WTC11 (cell line): ENCODE results near the gene CEBPZOS. TPM values are rescaled to one million over a fixed set of nuclear protein-coding genes. Genes with fewer than 3 reads are reported as not detected.
A peak's percentile ranks its signal among the peaks of the same experiment; 100 is the strongest.

Experiments used
- ATAC-seq: fragments of 200-7000 bp; cut with Tn5 transposase; 2 replicates; pipeline ENCODE4 v1.10.0; 2021; ENCODE audit warnings: mild to moderate bottlenecking, moderate library complexity
- CTCF ChIA-PET: fragments of 300-600 bp; sonication (Branson Sonifier 250); formaldehyde crosslinking; loops from one replicate; lab custom pipeline; 2021; ENCODE audit warnings: antibody characterized with exemption; lab: Charles Lee
- POLR2A ChIA-PET: fragments of 350-600 bp; sonication (Branson Sonifier 250); formaldehyde crosslinking; loops from one replicate; lab custom pipeline; 2021; ENCODE audit warnings: antibody characterized with exemption; lab: Charles Lee
- DNase-seq: peaks from one replicate; pipeline ENCODE4 v3.0.0; 2021; ENCODE audit warnings: low spot score
- H3K27ac Mint-ChIP-seq: 2 replicates; pipeline ENCODE4 v1.8.0; 2021; ENCODE audit warnings: mixed read lengths
- H3K27me3 Mint-ChIP-seq: 2 replicates; pipeline ENCODE4 v1.8.0; 2021; ENCODE audit warnings: low read depth, mild to moderate bottlenecking, moderate library complexity, mixed read lengths
- H3K36me3 Mint-ChIP-seq: 2 replicates; pipeline ENCODE4 v1.8.0; 2021; ENCODE audit warnings: mixed read lengths
- H3K4me1 Mint-ChIP-seq: 2 replicates; pipeline ENCODE4 v1.8.0; 2022; ENCODE audit warnings: mixed read lengths
- H3K4me3 Mint-ChIP-seq: 2 replicates; pipeline ENCODE4 v1.8.0; 2021; ENCODE audit warnings: mild to moderate bottlenecking, moderate library complexity, mixed read lengths
- H3K9me3 Mint-ChIP-seq: 2 replicates; pipeline ENCODE4 v1.8.0; 2021; ENCODE audit warnings: mixed read lengths
- AR ChIP-seq: fragments of 250-450 bp; sonication (Bioruptor Pico); IDR thresholded peaks from 2 replicates; pipeline ENCODE4 v1.9.0; 2021; ENCODE audit warnings: mild to moderate bottlenecking
- ATF1 ChIP-seq: sonication (generic); formaldehyde crosslinking; IDR thresholded peaks from 2 replicates; pipeline ENCODE4 v1.8.1; 2023; ENCODE audit warnings: mild to moderate bottlenecking, moderate library complexity, missing genetic modification reagents
- CBFB ChIP-seq: sonication (generic); formaldehyde crosslinking; IDR thresholded peaks from 2 replicates; pipeline ENCODE4 v1.8.1; 2022; ENCODE audit warnings: mild to moderate bottlenecking, low read depth, missing genetic modification reagents
- CREM ChIP-seq: sonication (generic); formaldehyde crosslinking; IDR thresholded peaks from 2 replicates; pipeline ENCODE4 v1.8.1; 2022; ENCODE audit warnings: mild to moderate bottlenecking, missing genetic modification reagents, moderate library complexity
- FOXJ3 ChIP-seq: sonication (generic); formaldehyde crosslinking; IDR thresholded peaks from 2 replicates; pipeline ENCODE4 v1.9.0; 2021; ENCODE audit warnings: missing genetic modification reagents, mild to moderate bottlenecking, borderline replicate concordance
- FOXP4 ChIP-seq: sonication (generic); formaldehyde crosslinking; IDR thresholded peaks from 2 replicates; pipeline ENCODE4 v1.8.0; 2022; ENCODE audit warnings: mild to moderate bottlenecking, missing genetic modification reagents
- IRF1 ChIP-seq: sonication (generic); formaldehyde crosslinking; IDR thresholded peaks from 2 replicates; pipeline ENCODE4 v1.8.0; 2023; ENCODE audit warnings: missing genetic modification reagents
- JUN ChIP-seq: sonication (generic); formaldehyde crosslinking; IDR thresholded peaks from 2 replicates; pipeline ENCODE4 v1.8.0; 2023; ENCODE audit warnings: mild to moderate bottlenecking, missing genetic modification reagents
- MLX ChIP-seq: sonication (generic); formaldehyde crosslinking; IDR thresholded peaks from 2 replicates; pipeline ENCODE4 v1.8.1; 2023; ENCODE audit warnings: mild to moderate bottlenecking, missing genetic modification reagents, moderate library complexity
- NFYB ChIP-seq: sonication (generic); formaldehyde crosslinking; conservative IDR thresholded peaks from 2 replicates; pipeline ENCODE4 v1.8.0; 2022; ENCODE audit warnings: low read depth, missing genetic modification reagents
- PREB ChIP-seq: sonication (generic); formaldehyde crosslinking; IDR thresholded peaks from 2 replicates; pipeline ENCODE4 v1.8.1; 2022; ENCODE audit warnings: mild to moderate bottlenecking, missing genetic modification reagents, moderate library complexity, borderline replicate concordance
- RELA ChIP-seq: sonication (generic); formaldehyde crosslinking; IDR thresholded peaks from 2 replicates; pipeline ENCODE4 v1.8.1; 2022; ENCODE audit warnings: missing genetic modification reagents, mild to moderate bottlenecking, borderline replicate concordance
- RORB ChIP-seq: fragments of 250-450 bp; sonication (Bioruptor Pico); IDR thresholded peaks from 2 replicates; pipeline ENCODE4 v1.9.0; 2021; ENCODE audit warnings: mild to moderate bottlenecking
- SMAD4 ChIP-seq: sonication (generic); formaldehyde crosslinking; IDR thresholded peaks from 2 replicates; pipeline ENCODE4 v1.8.0; 2022; ENCODE audit warnings: mild to moderate bottlenecking, missing genetic modification reagents
- TEAD1 ChIP-seq: sonication (generic); formaldehyde crosslinking; IDR thresholded peaks from 2 replicates; pipeline ENCODE4 v1.8.0; 2022; ENCODE audit warnings: mild to moderate bottlenecking, missing genetic modification reagents
- ZBTB21 ChIP-seq: sonication (generic); formaldehyde crosslinking; IDR thresholded peaks from 2 replicates; pipeline ENCODE4 v1.8.1; 2023; ENCODE audit warnings: mild to moderate bottlenecking, missing genetic modification reagents, borderline replicate concordance
- ZNF232 ChIP-seq: sonication (generic); formaldehyde crosslinking; IDR thresholded peaks from 2 replicates; pipeline ENCODE4 v1.8.0; 2022; ENCODE audit warnings: mild to moderate bottlenecking, missing genetic modification reagents
- ZNF263 ChIP-seq: sonication (generic); formaldehyde crosslinking; IDR thresholded peaks from 2 replicates; pipeline ENCODE4 v1.8.1; 2022; ENCODE audit warnings: low read depth, mild to moderate bottlenecking, moderate library complexity, missing genetic modification reagents
- ZNF423 ChIP-seq: fragments of 250-450 bp; sonication (Bioruptor Pico); IDR thresholded peaks from 2 replicates; pipeline ENCODE4 v2.1.2; 2022; ENCODE audit warnings: mild to moderate bottlenecking, moderate library complexity
- total RNA-seq: library from RNA; stranded (reverse); gene quantifications from 3 replicates; pipeline ENCODE4 v1.2.3, GENCODE V29; 2021
- TF ChIP-seq, protein P1 (sequence below): fragments of 250-450 bp; sonication (Bioruptor Pico); IDR thresholded peaks from 2 replicates; pipeline ENCODE4 v1.9.0; 2021; ENCODE audit warnings: mild to moderate bottlenecking, borderline replicate concordance
- TF ChIP-seq, protein P2 (sequence below): sonication (generic); formaldehyde crosslinking; IDR thresholded peaks from 2 replicates; pipeline ENCODE4 v1.8.1; 2023; ENCODE audit warnings: mild to moderate bottlenecking, missing genetic modification reagents
- TF ChIP-seq, protein P3 (sequence below): sonication (generic); formaldehyde crosslinking; conservative IDR thresholded peaks from 2 replicates; pipeline ENCODE4 v1.8.1; 2022; ENCODE audit warnings: mild to moderate bottlenecking, missing genetic modification reagents

CEBPZOS gene
- total RNA-seq, 1 experiment from 2014 or later: 129 TPM

DNA sequence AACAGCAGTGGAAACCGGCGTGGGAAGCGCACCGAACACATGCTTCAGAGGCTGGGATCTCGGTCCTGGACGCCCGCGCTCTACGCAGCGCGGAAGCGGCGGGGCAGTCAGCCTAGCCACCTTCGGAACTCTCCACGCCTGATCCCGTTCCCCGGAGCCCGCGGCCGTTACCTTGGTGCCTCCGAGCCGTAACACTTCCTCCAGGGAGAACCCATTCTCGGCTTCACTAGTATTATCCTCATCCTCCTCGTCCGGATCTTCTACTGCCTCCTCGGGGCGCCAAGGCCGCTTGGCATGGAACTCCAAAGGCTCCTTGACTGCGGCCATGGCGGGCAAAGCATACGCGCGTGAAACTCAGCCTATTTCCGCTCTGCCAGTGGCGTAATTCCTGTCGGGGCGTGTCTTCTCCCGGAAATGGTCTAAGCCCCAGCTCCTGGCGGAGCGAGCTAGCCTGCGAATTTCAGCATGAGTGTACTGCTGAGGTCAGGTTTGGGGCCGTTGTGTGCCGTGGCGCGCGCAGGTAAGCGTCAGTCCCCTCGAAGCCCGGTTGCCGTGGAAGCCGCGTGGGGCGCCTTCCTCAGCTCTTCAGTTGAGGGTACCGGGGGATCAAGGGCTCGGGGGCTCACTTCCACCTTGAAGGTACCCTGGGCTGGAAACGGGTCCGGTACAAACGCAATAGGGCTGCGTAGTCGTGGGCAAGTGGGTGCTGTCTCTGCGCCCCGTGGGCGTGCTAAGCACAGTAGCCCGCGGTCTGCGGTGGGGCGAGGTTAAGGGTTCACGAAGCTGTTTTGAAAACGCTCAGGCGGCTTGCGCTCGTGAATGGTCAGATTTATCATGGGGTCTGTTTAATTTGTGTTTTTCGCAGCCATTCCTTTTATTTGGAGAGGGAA is 35.2 kb downstream of the CEBPZOS start, which contains the start of the genes CEBPZ and NDUFAF7:
TSS of gene CEBPZ (minus strand) at position 356 of the 890 bp plus-strand sequence. CDS start at position 327, 29 bp downstream.
TSS of gene NDUFAF7 (plus strand) at position 418 of the 890 bp plus-strand sequence. CDS start at position 466, 48 bp downstream.
- POLR2A ChIA-PET: interaction anchor here (0.5 to 1.3 kb wide), 4 partner anchors 11 to 125 kb away, joined by 3 to 5 read pairs (median 3); no protein-coding TSS in a partner anchor
- CTCF ChIA-PET: interaction anchor here (1.0 to 1.6 kb wide), 4 partner anchors 9 to 446 kb away, joined by 3 to 4 read pairs (median 3); no protein-coding TSS in a partner anchor
- H3K4me1 Mint-ChIP-seq: peaks cover 43% of the 10 kb centered on the region
- TF ChIP-seq PREB (CRISPR knock-in tag): no peak; the same call in 1 of the 2 replicates
- peak; percentile 89 for TF ChIP-seq TEAD1 (CRISPR knock-in tag)
- TF ChIP-seq RELA (CRISPR knock-in tag): no peak; the same call in 1 of the 2 replicates
- peak; percentile 86; the same call in 1 of the 2 replicates for TF ChIP-seq JUN (CRISPR knock-in tag)
- TF ChIP-seq ZNF232 (CRISPR knock-in tag): peak; percentile 72; the same call in 1 of the 2 replicates
- TF ChIP-seq ZNF423 (CRISPR knock-in tag): no peak
- 0 out of 2 replicates have a peak, but pooled peaks have one; percentile 18 for TF ChIP-seq FOXP4
- no peak for TF ChIP-seq FOXJ3
- TF ChIP-seq RORB (CRISPR knock-in tag): no peak
- no peak; the same call in 1 of the 2 replicates for TF ChIP-seq NFYB (CRISPR knock-in tag)
- TF ChIP-seq, protein P1, sequence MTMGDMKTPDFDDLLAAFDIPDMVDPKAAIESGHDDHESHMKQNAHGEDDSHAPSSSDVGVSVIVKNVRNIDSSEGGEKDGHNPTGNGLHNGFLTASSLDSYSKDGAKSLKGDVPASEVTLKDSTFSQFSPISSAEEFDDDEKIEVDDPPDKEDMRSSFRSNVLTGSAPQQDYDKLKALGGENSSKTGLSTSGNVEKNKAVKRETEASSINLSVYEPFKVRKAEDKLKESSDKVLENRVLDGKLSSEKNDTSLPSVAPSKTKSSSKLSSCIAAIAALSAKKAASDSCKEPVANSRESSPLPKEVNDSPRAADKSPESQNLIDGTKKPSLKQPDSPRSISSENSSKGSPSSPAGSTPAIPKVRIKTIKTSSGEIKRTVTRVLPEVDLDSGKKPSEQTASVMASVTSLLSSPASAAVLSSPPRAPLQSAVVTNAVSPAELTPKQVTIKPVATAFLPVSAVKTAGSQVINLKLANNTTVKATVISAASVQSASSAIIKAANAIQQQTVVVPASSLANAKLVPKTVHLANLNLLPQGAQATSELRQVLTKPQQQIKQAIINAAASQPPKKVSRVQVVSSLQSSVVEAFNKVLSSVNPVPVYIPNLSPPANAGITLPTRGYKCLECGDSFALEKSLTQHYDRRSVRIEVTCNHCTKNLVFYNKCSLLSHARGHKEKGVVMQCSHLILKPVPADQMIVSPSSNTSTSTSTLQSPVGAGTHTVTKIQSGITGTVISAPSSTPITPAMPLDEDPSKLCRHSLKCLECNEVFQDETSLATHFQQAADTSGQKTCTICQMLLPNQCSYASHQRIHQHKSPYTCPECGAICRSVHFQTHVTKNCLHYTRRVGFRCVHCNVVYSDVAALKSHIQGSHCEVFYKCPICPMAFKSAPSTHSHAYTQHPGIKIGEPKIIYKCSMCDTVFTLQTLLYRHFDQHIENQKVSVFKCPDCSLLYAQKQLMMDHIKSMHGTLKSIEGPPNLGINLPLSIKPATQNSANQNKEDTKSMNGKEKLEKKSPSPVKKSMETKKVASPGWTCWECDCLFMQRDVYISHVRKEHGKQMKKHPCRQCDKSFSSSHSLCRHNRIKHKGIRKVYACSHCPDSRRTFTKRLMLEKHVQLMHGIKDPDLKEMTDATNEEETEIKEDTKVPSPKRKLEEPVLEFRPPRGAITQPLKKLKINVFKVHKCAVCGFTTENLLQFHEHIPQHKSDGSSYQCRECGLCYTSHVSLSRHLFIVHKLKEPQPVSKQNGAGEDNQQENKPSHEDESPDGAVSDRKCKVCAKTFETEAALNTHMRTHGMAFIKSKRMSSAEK (CRISPR knock-in tag): no peak
- peak; percentile 90 for TF ChIP-seq CREM (CRISPR knock-in tag)
- no peak for TF ChIP-seq AR
- TF ChIP-seq CBFB (CRISPR knock-in tag): no peak
- TF ChIP-seq, protein P2, sequence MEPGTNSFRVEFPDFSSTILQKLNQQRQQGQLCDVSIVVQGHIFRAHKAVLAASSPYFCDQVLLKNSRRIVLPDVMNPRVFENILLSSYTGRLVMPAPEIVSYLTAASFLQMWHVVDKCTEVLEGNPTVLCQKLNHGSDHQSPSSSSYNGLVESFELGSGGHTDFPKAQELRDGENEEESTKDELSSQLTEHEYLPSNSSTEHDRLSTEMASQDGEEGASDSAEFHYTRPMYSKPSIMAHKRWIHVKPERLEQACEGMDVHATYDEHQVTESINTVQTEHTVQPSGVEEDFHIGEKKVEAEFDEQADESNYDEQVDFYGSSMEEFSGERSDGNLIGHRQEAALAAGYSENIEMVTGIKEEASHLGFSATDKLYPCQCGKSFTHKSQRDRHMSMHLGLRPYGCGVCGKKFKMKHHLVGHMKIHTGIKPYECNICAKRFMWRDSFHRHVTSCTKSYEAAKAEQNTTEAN (CRISPR knock-in tag): 0 out of 2 replicates have a peak, but pooled peaks have one; percentile 40
- no peak for TF ChIP-seq ZNF263
- peak; percentile 93 for TF ChIP-seq ZBTB21
- no peak for TF ChIP-seq SMAD4 (CRISPR knock-in tag)
- TF ChIP-seq, protein P3, sequence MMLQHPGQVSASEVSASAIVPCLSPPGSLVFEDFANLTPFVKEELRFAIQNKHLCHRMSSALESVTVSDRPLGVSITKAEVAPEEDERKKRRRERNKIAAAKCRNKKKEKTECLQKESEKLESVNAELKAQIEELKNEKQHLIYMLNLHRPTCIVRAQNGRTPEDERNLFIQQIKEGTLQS (CRISPR knock-in tag): no peak
- TF ChIP-seq IRF1 (CRISPR knock-in tag): 0 out of 2 replicates have a peak, but pooled peaks have one; percentile 62
- TF ChIP-seq ATF1 (CRISPR knock-in tag): no peak
- no peak for TF ChIP-seq MLX (CRISPR knock-in tag)

More for the DNA sequence above, 35.2 kb downstream of the CEBPZOS start, which contains the start of the genes CEBPZ and NDUFAF7:
- peaks cover 43% of the 10 kb centered on the region for H3K36me3 Mint-ChIP-seq
- no peak within 1 kb of the TSS for H3K27ac Mint-ChIP-seq
- ATAC-seq: peak; percentile 92
- H3K4me3 Mint-ChIP-seq: no peak within 1 kb of the TSS
- DNase-seq: peak; percentile 80
- peaks cover 8% of the 10 kb centered on the region for H3K9me3 Mint-ChIP-seq
- H3K27me3 Mint-ChIP-seq: no peaks in the 10 kb centered on the region
